BLaER1 (cell line): ENCODE measurements around the gene SLC35B2.

Experiments used
- H3K27ac ChIP-seq: shearing (Covaris generic); formaldehyde crosslinking; 2 replicates; pipeline ENCODE4 v1.8.1; 2022
- H3K27me3 ChIP-seq: shearing (Covaris generic); formaldehyde crosslinking; 2 replicates; pipeline ENCODE4 v1.8.1; 2022
- H3K36me3 ChIP-seq: shearing (Covaris generic); formaldehyde crosslinking; 2 replicates; pipeline ENCODE4 v1.8.1; 2022
- H3K4me1 ChIP-seq: shearing (Covaris generic); formaldehyde crosslinking; 2 replicates; pipeline ENCODE4 v1.8.1; 2022
- H3K4me2 ChIP-seq: shearing (Covaris generic); formaldehyde crosslinking; 2 replicates; pipeline ENCODE4 v1.8.1; 2022
- H3K4me3 ChIP-seq: shearing (Covaris generic); formaldehyde crosslinking; 2 replicates; pipeline ENCODE4 v1.8.1; 2022
- H3K9ac ChIP-seq: shearing (Covaris generic); formaldehyde crosslinking; 2 replicates; pipeline ENCODE4 v1.8.1; 2022
- H3K9me3 ChIP-seq: shearing (Covaris generic); formaldehyde crosslinking; 2 replicates; pipeline ENCODE4 v1.8.1; 2022
- H4K20me1 ChIP-seq: shearing (Covaris generic); formaldehyde crosslinking; 2 replicates; pipeline ENCODE4 v1.8.1; 2022
- Cebpa-rat ChIP-seq: shearing (Covaris generic); IDR thresholded peaks from 2 replicates; pipeline ENCODE4 v1.8.1; 2022

The SLC35B2 gene

GRCh38 chr6:44300292-44300823 is 43.0 kb upstream of the SLC35B2 start:
- Histone ChIP-seq H4K20me1 (peaks cover 67% of the 10 kb centered on the region), H3K36me3 (peaks cover 70% of the 10 kb centered on the region), H3K27me3 (peaks cover 44% of the 10 kb centered on the region), H3K4me3 (no peak overlapping the region), H3K9me3 (no peaks in the 10 kb centered on the region), H3K9ac (no peak overlapping the region), H3K4me2 (no peak overlapping the region), H3K27ac (no peak overlapping the region), H3K4me1 (no peaks in the 10 kb centered on the region)
- TF ChIP-seq Cebpa-rat = no peak

- Histone ChIP-seq H3K9me3 (no peaks in the 10 kb centered on the region), H3K27ac (no peak overlapping the region), H3K4me2 (no peak overlapping the region), H3K9ac (no peak overlapping the region), H3K27me3 (peaks cover 50% of the 10 kb centered on the region), H3K4me3 (no peak overlapping the region), H4K20me1 (peaks cover 66% of the 10 kb centered on the region), H3K36me3 (peaks cover 55% of the 10 kb centered on the region), H3K4me1 (no peaks in the 10 kb centered on the region)
- no peak for TF ChIP-seq Cebpa-rat
These were observed 41.5 kb upstream of the SLC35B2 start for GRCh38 chr6:44298864-44299263.

GRCh38 chr6:44298055-44298803 is 40.9 kb upstream of the SLC35B2 start:
- H3K27ac ChIP-seq = no peak overlapping the region
- H3K27me3 ChIP-seq = peaks cover 50% of the 10 kb centered on the region
- peaks cover 48% of the 10 kb centered on the region for H3K36me3 ChIP-seq
- H3K9ac ChIP-seq = no peak overlapping the region
- peaks cover 63% of the 10 kb centered on the region for H4K20me1 ChIP-seq
- no peaks in the 10 kb centered on the region for H3K9me3 ChIP-seq
- no peak for TF ChIP-seq Cebpa-rat
- H3K4me1 ChIP-seq = no peaks in the 10 kb centered on the region
- no peak overlapping the region for H3K4me2 ChIP-seq
- H3K4me3 ChIP-seq = no peak overlapping the region

- Histone ChIP-seq H4K20me1 (peaks cover 57% of the 10 kb centered on the region), H3K4me3 (no peak overlapping the region), H3K4me1 (no peaks in the 10 kb centered on the region), H3K9ac (no peak overlapping the region), H3K9me3 (no peaks in the 10 kb centered on the region), H3K27ac (no peak overlapping the region), H3K36me3 (peaks cover 39% of the 10 kb centered on the region), H3K27me3 (peaks cover 50% of the 10 kb centered on the region), H3K4me2 (no peak overlapping the region)
- no peak for TF ChIP-seq Cebpa-rat
These were observed 40.0 kb upstream of the SLC35B2 start for GRCh38 chr6:44297063-44298038.

GRCh38 chr6:44294832-44295791 is 37.8 kb upstream of the SLC35B2 start:
- Histone ChIP-seq H3K4me3 (no peak overlapping the region), H3K27me3 (peaks cover 54% of the 10 kb centered on the region), H3K9me3 (no peaks in the 10 kb centered on the region), H3K27ac (no peak overlapping the region), H3K4me1 (no peaks in the 10 kb centered on the region), H3K4me2 (no peak overlapping the region), H4K20me1 (peaks cover 50% of the 10 kb centered on the region), H3K36me3 (peaks cover 17% of the 10 kb centered on the region), H3K9ac (no peak overlapping the region)
- no peak for TF ChIP-seq Cebpa-rat

GRCh38 chr6:44292661-44293365 is 35.5 kb upstream of the SLC35B2 start:
- TF ChIP-seq Cebpa-rat = no peak
- Histone ChIP-seq H3K4me2 (no peak overlapping the region), H3K27ac (no peak overlapping the region)

GRCh38 chr6:44291841-44292240 is 34.5 kb upstream of the SLC35B2 start:
- Histone ChIP-seq H4K20me1 (peaks cover 19% of the 10 kb centered on the region), H3K4me3 (no peak overlapping the region), H3K9ac (no peak overlapping the region), H3K9me3 (no peaks in the 10 kb centered on the region), H3K36me3 (no peaks in the 10 kb centered on the region), H3K4me1 (no peaks in the 10 kb centered on the region), H3K27me3 (peaks cover 25% of the 10 kb centered on the region), H3K27ac (no peak overlapping the region), H3K4me2 (no peak overlapping the region)
- no peak for TF ChIP-seq Cebpa-rat

More at GRCh38 chr6:44292661-44293365, 35.5 kb upstream of the SLC35B2 start:
- Histone ChIP-seq H3K4me1 (no peaks in the 10 kb centered on the region), H3K27me3 (peaks cover 34% of the 10 kb centered on the region), H4K20me1 (peaks cover 29% of the 10 kb centered on the region), H3K4me3 (no peak overlapping the region), H3K36me3 (no peaks in the 10 kb centered on the region), H3K9me3 (no peaks in the 10 kb centered on the region), H3K9ac (no peak overlapping the region)

- Histone ChIP-seq H3K27ac (no peak overlapping the region), H3K4me1 (no peaks in the 10 kb centered on the region), H3K27me3 (peaks cover 6% of the 10 kb centered on the region; the same call in 1 of the 2 replicates), H3K36me3 (no peaks in the 10 kb centered on the region), H3K9ac (no peak overlapping the region), H3K9me3 (no peaks in the 10 kb centered on the region), H4K20me1 (peaks cover under 1% of the 10 kb centered on the region; the same call in 1 of the 2 replicates), H3K4me3 (no peak overlapping the region), H3K4me2 (no peak overlapping the region)
- no peak for TF ChIP-seq Cebpa-rat
These were observed 32.5 kb upstream of the SLC35B2 start for GRCh38 chr6:44289726-44290260.
